GM10248 (cell line): ENCODE results near the gene DVL2.

Experiments used
- CTCF ChIA-PET: fragments of 300-600 bp; sonication (Branson Sonifier 250); formaldehyde crosslinking; extraction: SDS; loops from one replicate; lab custom pipeline; 2021; ENCODE audit warnings: antibody characterized with exemption; lab: Yijun Ruan, JAX
- POLR2A ChIA-PET: fragments of 350-650 bp; sonication (Branson Sonifier 250); formaldehyde crosslinking; extraction: SDS; loops from one replicate; lab custom pipeline; 2020; ENCODE audit warnings: antibody characterized with exemption; lab: Yijun Ruan, JAX
- DNase-seq: peaks from one replicate; pipeline ENCODE4 v3.0.0; 2012; ENCODE audit errors: extremely low spot score
- CTCF ChIP-seq: IDR thresholded peaks from 2 replicates; pipeline ENCODE4 v1.5.1; 2012; ENCODE audit warnings: mild to moderate bottlenecking, low read depth; ENCODE audit errors: extremely low read depth, missing control alignments, control extremely low read depth

Gene DVL2

GRCh38 chr17:7205561-7205960 is 28.8 kb downstream of the DVL2 start:
- no peak for DNase-seq
- ChIA-PET POLR2A (no interaction called here), CTCF (no interaction called here)
- TF ChIP-seq CTCF, result no peak

GRCh38 chr17:7204828-7205461 is 29.4 kb downstream of the DVL2 start:
- TF ChIP-seq CTCF, result no peak
- ChIA-PET POLR2A (no interaction called here), CTCF (no interaction called here)
- DNase-seq, result peak; percentile 96

- TF ChIP-seq CTCF, result no peak
- ChIA-PET CTCF (no interaction called here), POLR2A (no interaction called here)
- no peak for DNase-seq
Measured at GRCh38 chr17:7204336-7204735, 30.0 kb downstream of the DVL2 start.

DNA sequence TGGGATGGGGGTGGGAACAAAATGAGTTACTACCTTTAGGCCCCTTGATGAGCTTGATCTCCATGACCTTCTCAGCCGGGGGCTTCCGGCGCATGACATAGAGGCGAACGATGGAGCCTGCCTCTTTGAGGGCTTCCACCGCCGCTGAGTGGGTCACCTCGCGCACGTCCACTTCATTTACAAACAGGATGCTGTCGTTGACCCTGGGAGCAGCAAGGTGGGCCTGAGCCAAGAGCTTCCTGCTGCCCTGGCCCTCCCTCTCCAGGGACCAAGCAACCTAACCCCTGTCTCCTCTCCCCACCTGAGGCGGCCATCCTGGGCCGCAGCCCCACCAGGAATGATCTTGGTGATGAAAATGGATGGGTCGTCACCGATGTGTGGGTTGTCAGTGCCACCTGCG is 30.9 kb downstream of the DVL2 start:
- no peak for DNase-seq
- no peak for TF ChIP-seq CTCF
- ChIA-PET CTCF (no interaction called here), POLR2A (no interaction called here)

DNA sequence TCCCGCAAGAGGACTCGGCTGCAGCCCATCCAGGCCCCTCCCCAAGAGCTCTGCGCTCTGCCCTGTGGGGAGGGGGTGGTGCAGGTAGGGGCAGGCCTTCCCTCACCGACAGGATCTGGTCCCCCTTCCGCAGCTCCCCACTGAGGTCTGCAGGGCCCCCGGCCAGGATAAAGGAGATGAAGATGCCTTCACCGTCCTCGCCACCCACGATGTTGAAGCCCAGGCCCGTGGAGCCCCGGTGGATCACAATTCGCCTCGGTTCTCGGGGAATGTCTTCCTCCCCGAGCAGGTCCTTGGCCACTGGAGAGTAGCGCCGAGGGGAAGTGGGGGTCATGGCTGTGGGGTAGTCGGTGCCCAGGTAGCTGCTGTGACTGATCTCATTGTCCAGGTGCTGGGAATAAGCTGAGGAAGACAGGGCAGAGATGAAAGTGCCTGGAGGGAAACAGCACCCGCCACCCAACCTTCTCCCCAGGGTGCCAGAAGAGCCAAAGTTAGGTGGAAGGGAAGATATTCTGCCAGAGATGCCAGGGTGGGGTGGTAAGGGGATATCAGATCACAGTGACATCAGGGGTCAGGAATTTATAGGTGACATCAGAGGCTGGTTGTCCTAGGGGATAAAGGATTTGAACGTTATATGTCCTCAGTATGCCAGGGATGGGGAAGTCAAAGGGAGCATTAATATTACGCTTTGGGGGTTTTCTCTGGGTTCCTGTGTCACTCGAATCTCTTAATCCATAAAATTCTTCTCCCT is 37.5 kb downstream of the DVL2 start:
- ChIA-PET CTCF (interaction anchor here (0.9 to 2.5 kb wide), 2 partner anchors 9 to 20 kb away, joined by 3 to 9 read pairs; no protein-coding TSS in a partner anchor), POLR2A (no interaction called here)
- no peak for DNase-seq
- no peak for TF ChIP-seq CTCF

DNA sequence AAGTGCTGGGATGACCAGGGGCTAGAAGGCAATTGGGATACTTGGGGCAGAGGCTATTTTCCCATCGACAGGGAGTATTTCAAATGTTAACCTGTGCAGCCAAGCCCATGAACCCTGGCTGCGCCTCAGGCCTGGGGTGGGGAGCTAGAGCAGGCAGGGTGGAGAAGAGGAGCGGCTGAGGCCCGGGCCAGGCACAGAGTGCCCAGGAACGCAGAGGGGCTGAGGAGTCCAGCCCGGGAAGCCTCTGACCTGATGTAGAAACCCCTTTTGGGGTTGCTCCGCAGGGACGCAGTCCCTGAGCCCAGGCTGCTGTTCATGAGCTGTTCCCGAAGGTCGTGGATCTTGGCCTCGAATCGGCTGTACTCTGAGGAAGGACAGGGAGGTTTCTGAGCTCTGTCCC is 38.3 kb downstream of the DVL2 start:
- ChIA-PET POLR2A (no interaction called here), CTCF (interaction anchor here (1.7 to 2.5 kb wide), 2 partner anchors 12 to 19 kb away, joined by 3 to 9 read pairs; no protein-coding TSS in a partner anchor)
- DNase-seq, result no peak

More for the DNA sequence above, 38.3 kb downstream of the DVL2 start:
- no peak for TF ChIP-seq CTCF
